D721Med (cell line): ENCODE measurements around the gene MYH15.

ENCODE experiments used
- DNase-seq: peaks from one replicate; pipeline ENCODE4 v3.0.0; 2011; ENCODE audit warnings: low spot score; ENCODE audit not compliant: insufficient read length
- FAIRE-seq: peaks from 2 replicates; lab custom pipeline; 2011; peaks lifted over from hg19 to GRCh38; lab: Jason Lieb, UNC
- CTCF ChIP-seq: IDR thresholded peaks from 2 replicates; pipeline ENCODE4 v1.5.1; 2012; ENCODE audit warnings: mild to moderate bottlenecking, control low read depth; ENCODE audit not compliant: insufficient read depth; ENCODE audit errors: missing control alignments

Gene MYH15

GRCh38 chr3:108345492-108346205 lies 164.7 kb downstream of the MYH15 start:
- DNase-seq, result no peak
- no peak for TF ChIP-seq CTCF
- FAIRE-seq, result no peak

- FAIRE-seq, result no peak
- no peak for TF ChIP-seq CTCF
- DNase-seq, result no peak
Observed at GRCh38 chr3:108343491-108343890, 166.9 kb downstream of the MYH15 start.

- FAIRE-seq, result no peak
- no peak for TF ChIP-seq CTCF
- DNase-seq, result no peak
Observed at GRCh38 chr3:108342837-108343486, 167.4 kb downstream of the MYH15 start.

- DNase-seq (no peak), FAIRE-seq (no peak)
- no peak for TF ChIP-seq CTCF
Observed at GRCh38 chr3:108341911-108342310, 168.5 kb downstream of the MYH15 start.

- TF ChIP-seq CTCF, result no peak
- FAIRE-seq (peak; percentile 6), DNase-seq (no peak)
Observed at GRCh38 chr3:108338901-108339545, 171.4 kb downstream of the MYH15 start.

GRCh38 chr3:108334701-108335100 lies 175.7 kb downstream of the MYH15 start:
- FAIRE-seq (no peak), DNase-seq (no peak)
- TF ChIP-seq CTCF, result no peak
